Neural crest cell (in vitro differentiated cells): Measurements from ENCODE around the gene ALS2CL. TPM values are rescaled to one million over a fixed set of nuclear protein-coding genes. Genes with fewer than 3 reads are reported as not detected.

Source experiments
- DNase-seq: peaks from one replicate; pipeline ENCODE4 v3.0.0; 2021; ENCODE audit warnings: low read depth, mixed read lengths, low spot score
- H3K27ac Mint-ChIP-seq: one replicate; pipeline ENCODE4 v1.8.0; 2021; ENCODE audit warnings: mild to moderate bottlenecking, mixed read lengths; ENCODE audit not compliant: unreplicated experiment
- H3K27me3 Mint-ChIP-seq: 2 replicates; pipeline ENCODE4 v1.8.0; 2021; ENCODE audit warnings: low read depth, mild to moderate bottlenecking, mixed read lengths
- H3K36me3 Mint-ChIP-seq: 2 replicates; pipeline ENCODE4 v1.8.0; 2021; ENCODE audit warnings: low read depth, mild to moderate bottlenecking, mixed read lengths
- H3K4me1 Mint-ChIP-seq: 2 replicates; pipeline ENCODE4 v1.8.0; 2021; ENCODE audit warnings: mixed read lengths
- H3K4me3 Mint-ChIP-seq: one replicate; pipeline ENCODE4 v1.8.0; 2021; ENCODE audit warnings: mild to moderate bottlenecking, mixed read lengths
- H3K9me3 Mint-ChIP-seq: 2 replicates; pipeline ENCODE4 v1.8.0; 2021; ENCODE audit warnings: mixed read lengths
- CTCF ChIP-seq: fragments of 200-600 bp; sonication (generic); conservative IDR thresholded peaks from 2 replicates; pipeline ENCODE4 v1.5.0; 2021; ENCODE audit warnings: antibody characterized with exemption, mild to moderate bottlenecking
- total RNA-seq: library from RNA; stranded (reverse); gene quantifications from 2 replicates; pipeline ENCODE4 v1.2.1, GENCODE V29; 2021

The ALS2CL gene
- total RNA-seq, 1 donor from 2014 or later, result 0.26 TPM

GRCh38 chr3:46714728-46715506 is 21.4 kb upstream of the ALS2CL start:
- DNase-seq, result no peak
- no peaks in the 10 kb centered on the region for H3K9me3 Mint-ChIP-seq
- peaks cover 2% of the 10 kb centered on the region for H3K27me3 Mint-ChIP-seq
- H3K36me3 Mint-ChIP-seq, result no peaks in the 10 kb centered on the region
- TF ChIP-seq CTCF, result no peak
- peaks cover 5% of the 10 kb centered on the region for H3K4me1 Mint-ChIP-seq
- no peak overlapping the region for H3K27ac Mint-ChIP-seq
- no peak overlapping the region for H3K4me3 Mint-ChIP-seq

GRCh38 chr3:46713898-46714552 is 20.5 kb upstream of the ALS2CL start:
- Mint-ChIP-seq H3K27ac (no peak overlapping the region), H3K4me1 (peaks cover 5% of the 10 kb centered on the region), H3K27me3 (peaks cover under 1% of the 10 kb centered on the region), H3K36me3 (no peaks in the 10 kb centered on the region), H3K9me3 (no peaks in the 10 kb centered on the region), H3K4me3 (no peak overlapping the region)
- TF ChIP-seq CTCF, result no peak
- no peak for DNase-seq

GRCh38 chr3:46713050-46713897 is 19.8 kb upstream of the ALS2CL start:
- Mint-ChIP-seq H3K36me3 (no peaks in the 10 kb centered on the region), H3K27ac (peak overlapping the region; percentile 88), H3K27me3 (no peaks in the 10 kb centered on the region), H3K4me3 (no peak overlapping the region), H3K9me3 (no peaks in the 10 kb centered on the region), H3K4me1 (peaks cover 5% of the 10 kb centered on the region)
- DNase-seq, result no peak
- no peak for TF ChIP-seq CTCF

- Mint-ChIP-seq H3K4me1 (peaks cover 5% of the 10 kb centered on the region), H3K36me3 (no peaks in the 10 kb centered on the region), H3K27ac (no peak overlapping the region), H3K9me3 (no peaks in the 10 kb centered on the region), H3K4me3 (no peak overlapping the region), H3K27me3 (no peaks in the 10 kb centered on the region)
- no peak for DNase-seq
- TF ChIP-seq CTCF, result no peak
These were observed 18.9 kb upstream of the ALS2CL start for GRCh38 chr3:46712191-46713049.

- no peak overlapping the region for H3K4me3 Mint-ChIP-seq
- H3K27ac Mint-ChIP-seq, result no peak overlapping the region
- no peaks in the 10 kb centered on the region for H3K27me3 Mint-ChIP-seq
- no peak for TF ChIP-seq CTCF
- no peaks in the 10 kb centered on the region for H3K9me3 Mint-ChIP-seq
- H3K36me3 Mint-ChIP-seq, result no peaks in the 10 kb centered on the region
- peaks cover 5% of the 10 kb centered on the region for H3K4me1 Mint-ChIP-seq
- DNase-seq, result no peak
These were observed 18.3 kb upstream of the ALS2CL start for GRCh38 chr3:46711760-46712159.
